Heart right ventricle (tissue), 16 donors: ENCODE measurements around the gene UBA5. TPM values are rescaled to one million over a fixed set of nuclear protein-coding genes. Genes with fewer than 3 reads are reported as not detected.

Experiments
- ATAC-seq, 8 donors: fragments of 200-7000 bp; cut with Tn5 transposase; one replicate each; pipeline ENCODE4 v1.9.1; 2020; ENCODE audit warnings: mild to moderate bottlenecking in 8 of 8, moderate library complexity in 8 of 8, moderate number of reproducible peaks in 1 of 8
- DNase-seq, 2 donors: peaks; one replicate each; pipeline ENCODE4 v3.0.0-alpha.2; 2020
- H3K27ac ChIP-seq, 10 donors: fragments of 200-600 bp; sonication (generic) in 2 of 10; one replicate each; pipeline versions ENCODE4 v1.5.0 to v1.8.0; 2020 to 2022; ENCODE audit warnings: mild to moderate bottlenecking in 3 of 10
- H3K27me3 ChIP-seq, 7 donors: fragments of 200-600 bp; one replicate each; pipeline ENCODE4 v1.8.0; 2021 to 2022; ENCODE audit warnings: mild to moderate bottlenecking in 2 of 7
- H3K36me3 ChIP-seq, 9 donors: fragments of 200-600 bp; sonication (generic) in 1 of 9; one replicate each; pipeline versions ENCODE4 v1.5.0 to v1.8.0; 2020 to 2022; ENCODE audit warnings: mild to moderate bottlenecking in 2 of 9
- H3K4me1 ChIP-seq, 9 donors: fragments of 200-600 bp; sonication (generic) in 1 of 9; one replicate each; pipeline versions ENCODE4 v1.5.0 to v1.8.0; 2020 to 2022; ENCODE audit warnings: mild to moderate bottlenecking in 4 of 9
- H3K4me3 ChIP-seq, 10 donors: fragments of 200-600 bp; sonication (generic) in 2 of 10; one replicate each; pipeline versions ENCODE4 v1.5.0 to v1.8.0; 2020 to 2022; ENCODE audit warnings: mild to moderate bottlenecking in 7 of 10, moderate library complexity in 2 of 10
- H3K9me3 ChIP-seq, 11 donors: fragments of 200-600 bp in 10 of 11; sonication (generic) in 2 of 11; one replicate each; pipeline versions ENCODE4 v1.5.0 to v1.8.0; 2013 to 2022; ENCODE audit warnings: mild to moderate bottlenecking in 2 of 11, control low read depth in 1 of 11, moderate library complexity in 1 of 11
- CTCF ChIP-seq, 9 donors: fragments of 200-600 bp; sonication (generic) in 2 of 9; IDR thresholded peaks; one replicate each; pipeline versions ENCODE4 v1.5.0 to v1.8.0; 2021 to 2022; ENCODE audit warnings: antibody characterized with exemption in 9 of 9, mild to moderate bottlenecking in 5 of 9, moderate library complexity in 1 of 9
- WGBS, 2 donors: extraction: QIAGEN DNeasy Blood & Tissue Kit; methylation state at CpG; one replicate each; pipeline ENCODE4 v1.1.7; 2013; ENCODE audit warnings: inconsistent platforms in 1 of 2; 5-methylcytosine and 5-hydroxymethylcytosine counted together
- intact Hi-C, 10 donors: fragments of 100-400 bp; cut with DNase I; formaldehyde crosslinking; loops; one replicate each; pipeline versions ENCODE4 v1.11.1 to v1.14.2; 2022
- polyA plus RNA-seq, 2 donors: library from polyadenylated mRNA; stranded (reverse); fragments of 200-250 nt; gene quantifications; one replicate each; pipeline ENCODE4 v1.2.3, GENCODE V29; 2013
- total RNA-seq, 10 donors: library from RNA; stranded (reverse); fragmentation: NEBNext Ultra II Directional in 3 of 10; extraction: Animal tissue kit (Norgen Biotek cat#: 25700) in 3 of 10; gene quantifications; one replicate each; pipeline versions ENCODE4 v1.2.1 to v1.2.4, GENCODE V29; 2021 to 2023
- donor health status: Arrhythmogenic right ventricular cardiomyopathy.
- donor health status: ischemic (EF 13 %, LVEDD 7.1; RV severe dilation, severe dysfunction).
- donor health status: healthy with polysubstance abuse.
- donor health status: DM: no; HTN: yes; CAD: no.
- donor health status: DM: no; HTN: no; CAD: no.
- donor health status: ischemic (EF 25% LVEDD 6.9; RV normal size, moderate dysfunction).
- donor health status: ischemic (EF 25% LVEDD 5.7; RV mildly dilated, moderate dysfunction).
- donor health status: healthy.
- donor health status: DM: yes; HTN: yes; CAD: no.
- donor health status: Ischemic cardiomyopathy.
- donor health status: ischemic (EF 35%, LVEDD 5.7; RV mildly dilated, moderate dysfunction).
- donor health status: nonischemic (EF 11% LVEDD 7.7; RV severe dilation, severe dysfunction).
- donor health status: DM: yes; HTN: yes; CAD: no.
- donor health status: PGD.
- donor health status: ischemic (EF 29% LVEDD 5.4; RV normal size, mild dysfunction).
- donor health status: nonischemic (EF 23%, LVEDD 6.1; RV moderate dilation, normal function).

Gene UBA5
- total and polyA plus RNA-seq, 12 donors = 29.8 to 43.1 (median 37.6) TPM

- no peak for DNase-seq
- Histone ChIP-seq H3K4me1 (no peaks in the 10 kb centered on the region), H3K36me3 (peaks cover 0 to 100% (median 56%) of the 10 kb centered on the region in 9 donors), H3K27ac (no peak overlapping the region), H3K27me3 (no peaks in the 10 kb centered on the region), H3K4me3 (no peak overlapping the region), H3K9me3 (no peaks in the 10 kb centered on the region)
- no peak for TF ChIP-seq CTCF (IDR thresholded peaks at IDR 0.05)
- WGBS, 2 donors = 53 to 76% methylated on average over 2 of the region's 2 CpGs
- intact Hi-C loops = no loop called here
- ATAC-seq = no peak
These were observed 43.6 kb downstream of the UBA5 start for GRCh38 chr3:132703733-132704132.

- TF ChIP-seq CTCF (IDR thresholded peaks at IDR 0.05) = no peak
- Histone ChIP-seq H3K9me3 (no peaks in the 10 kb centered on the region), H3K4me3 (no peak overlapping the region), H3K36me3 (peaks cover 0 to 100% (median 50%) of the 10 kb centered on the region in 9 donors), H3K4me1 (peaks cover 0 to 12% (median 3%) of the 10 kb centered on the region in 9 donors), H3K27ac (no peak overlapping the region), H3K27me3 (no peaks in the 10 kb centered on the region)
- intact Hi-C loops = loop anchor here in 2 of 10 donors (5.0 to 10.0 kb wide), 2 partner anchors 32 to 45 kb away; partner anchors contain the start of gene UBA5 (in 1 of the 2)
- DNase-seq = no peak
- WGBS, 2 donors = 73 to 79% methylated on average over 5 of the region's 5 CpGs
- no peak for ATAC-seq
These were observed 49.6 kb downstream of the UBA5 start for GRCh38 chr3:132709761-132710160.

- no peak for ATAC-seq
- H3K4me1 ChIP-seq = peaks cover 0 to 12% (median 7%) of the 10 kb centered on the region in 9 donors
- 85 to 92% methylated on average over 6 of the region's 6 CpGs for WGBS, 2 donors
- H3K36me3 ChIP-seq = peaks cover 0 to 100% (median 44%) of the 10 kb centered on the region in 9 donors
- H3K9me3 ChIP-seq = no peaks in the 10 kb centered on the region
- no peak overlapping the region for H3K4me3 ChIP-seq
- H3K27me3 ChIP-seq = no peaks in the 10 kb centered on the region
- no peak overlapping the region for H3K27ac ChIP-seq
- no peak for TF ChIP-seq CTCF (IDR thresholded peaks at IDR 0.05)
- intact Hi-C loops = loop anchor here in 2 of 10 donors (5.0 to 10.0 kb wide), 2 partner anchors 33 to 46 kb away; partner anchors contain the start of gene UBA5 (in 1 of the 2)
- no peak for DNase-seq
These were observed 50.2 kb downstream of the UBA5 start for GRCh38 chr3:132710311-132710710.

GRCh38 chr3:132713977-132714727 lies 54.0 kb downstream of the UBA5 start:
- ATAC-seq = no peak

More at GRCh38 chr3:132713977-132714727, 54.0 kb downstream of the UBA5 start:
- Histone ChIP-seq H3K27ac (no peak overlapping the region), H3K36me3 (peaks cover 0 to 100% (median 59%) of the 10 kb centered on the region in 9 donors), H3K9me3 (no peaks in the 10 kb centered on the region), H3K4me3 (no peak overlapping the region), H3K4me1 (peaks cover 0 to 20% (median 7%) of the 10 kb centered on the region in 9 donors), H3K27me3 (no peaks in the 10 kb centered on the region)
- WGBS, 2 donors = 76 to 83% methylated on average over 5 of the region's 5 CpGs
- no peak for TF ChIP-seq CTCF (IDR thresholded peaks at IDR 0.05)
- intact Hi-C loops = loop anchor here in 2 of 10 donors (5.0 to 10.0 kb wide), 2 partner anchors 37 to 49 kb away; partner anchors contain the start of gene UBA5 (in 1 of the 2)
- no peak for DNase-seq
